Measurements from ENCODE around the gene PHACTR3.

- TF ChIP-seq, protein P1, sequence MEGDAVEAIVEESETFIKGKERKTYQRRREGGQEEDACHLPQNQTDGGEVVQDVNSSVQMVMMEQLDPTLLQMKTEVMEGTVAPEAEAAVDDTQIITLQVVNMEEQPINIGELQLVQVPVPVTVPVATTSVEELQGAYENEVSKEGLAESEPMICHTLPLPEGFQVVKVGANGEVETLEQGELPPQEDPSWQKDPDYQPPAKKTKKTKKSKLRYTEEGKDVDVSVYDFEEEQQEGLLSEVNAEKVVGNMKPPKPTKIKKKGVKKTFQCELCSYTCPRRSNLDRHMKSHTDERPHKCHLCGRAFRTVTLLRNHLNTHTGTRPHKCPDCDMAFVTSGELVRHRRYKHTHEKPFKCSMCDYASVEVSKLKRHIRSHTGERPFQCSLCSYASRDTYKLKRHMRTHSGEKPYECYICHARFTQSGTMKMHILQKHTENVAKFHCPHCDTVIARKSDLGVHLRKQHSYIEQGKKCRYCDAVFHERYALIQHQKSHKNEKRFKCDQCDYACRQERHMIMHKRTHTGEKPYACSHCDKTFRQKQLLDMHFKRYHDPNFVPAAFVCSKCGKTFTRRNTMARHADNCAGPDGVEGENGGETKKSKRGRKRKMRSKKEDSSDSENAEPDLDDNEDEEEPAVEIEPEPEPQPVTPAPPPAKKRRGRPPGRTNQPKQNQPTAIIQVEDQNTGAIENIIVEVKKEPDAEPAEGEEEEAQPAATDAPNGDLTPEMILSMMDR (conservative IDR thresholded peaks at IDR 0.05; ENCODE audit: low read depth, low read length): no peak
- TF ChIP-seq EZH2 (IDR thresholded peaks at IDR 0.05; ENCODE audit: low read length, unreplicated experiment): no peak
These were observed 226.9 kb downstream of the PHACTR3 start for GRCh38 chr20:59831024-59831915.
